IMR-90 (cell line): ENCODE results near the gene SNRK.

Experiments used
- CEBPB ChIP-seq: IDR thresholded peaks from 2 replicates; pipeline ENCODE4 v1.6.1; 2012; ENCODE audit warnings: low read depth, low read length, improper control_type of control experiment
- FOS ChIP-seq: fragments of 150-350 bp; IDR thresholded peaks from 2 replicates; pipeline ENCODE4 v1.6.1; 2016; ENCODE audit warnings: low read depth, low read length
- MAFK ChIP-seq: IDR thresholded peaks from 2 replicates; pipeline ENCODE4 v1.6.1; 2012; ENCODE audit warnings: low read depth, low read length, improper control_type of control experiment
- POLR2A ChIP-seq: IDR thresholded peaks from 2 replicates; pipeline ENCODE4 v1.6.1; 2012; ENCODE audit warnings: mild to moderate bottlenecking, low read depth, low read length
- RAD21 ChIP-seq: IDR thresholded peaks from 2 replicates; pipeline ENCODE4 v1.6.1; 2012; ENCODE audit warnings: low read length, improper control_type of control experiment
- RFX5 ChIP-seq: IDR thresholded peaks from 2 replicates; pipeline ENCODE4 v1.8.0; 2012; ENCODE audit warnings: low read depth, mild to moderate bottlenecking, low read length, moderate library complexity
- USF2 ChIP-seq: fragments of 150-350 bp; IDR thresholded peaks from 2 replicates; pipeline ENCODE4 v1.6.1; 2017; ENCODE audit warnings: mild to moderate bottlenecking, antibody characterized with exemption, low read length, low read depth
- TF ChIP-seq, protein P1 (sequence below): conservative IDR thresholded peaks from 2 replicates; pipeline ENCODE4 v1.5.1; 2012; ENCODE audit warnings: mild to moderate bottlenecking, low read depth, low read length, improper control_type of control experiment

DNA sequence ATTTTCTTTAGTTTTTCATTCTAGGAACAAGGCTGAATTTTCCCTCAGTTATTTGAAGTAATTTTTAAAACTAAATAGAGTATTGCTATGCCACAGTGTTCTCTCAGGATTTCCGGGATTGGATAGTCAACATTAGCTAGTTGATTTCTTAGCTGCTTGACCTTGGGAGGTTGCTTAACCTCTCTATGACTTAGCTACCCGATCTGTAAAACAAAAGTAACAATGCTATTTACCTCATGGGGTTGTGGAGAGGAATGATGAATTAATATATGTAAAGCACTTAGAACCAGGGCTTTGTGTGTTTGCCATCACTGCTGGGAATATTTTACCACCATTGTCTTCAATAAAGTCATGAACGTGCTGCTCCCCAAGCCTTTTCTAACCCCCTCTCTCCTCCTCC is 57.5 kb downstream of the SNRK start:
- TF ChIP-seq, protein P1, sequence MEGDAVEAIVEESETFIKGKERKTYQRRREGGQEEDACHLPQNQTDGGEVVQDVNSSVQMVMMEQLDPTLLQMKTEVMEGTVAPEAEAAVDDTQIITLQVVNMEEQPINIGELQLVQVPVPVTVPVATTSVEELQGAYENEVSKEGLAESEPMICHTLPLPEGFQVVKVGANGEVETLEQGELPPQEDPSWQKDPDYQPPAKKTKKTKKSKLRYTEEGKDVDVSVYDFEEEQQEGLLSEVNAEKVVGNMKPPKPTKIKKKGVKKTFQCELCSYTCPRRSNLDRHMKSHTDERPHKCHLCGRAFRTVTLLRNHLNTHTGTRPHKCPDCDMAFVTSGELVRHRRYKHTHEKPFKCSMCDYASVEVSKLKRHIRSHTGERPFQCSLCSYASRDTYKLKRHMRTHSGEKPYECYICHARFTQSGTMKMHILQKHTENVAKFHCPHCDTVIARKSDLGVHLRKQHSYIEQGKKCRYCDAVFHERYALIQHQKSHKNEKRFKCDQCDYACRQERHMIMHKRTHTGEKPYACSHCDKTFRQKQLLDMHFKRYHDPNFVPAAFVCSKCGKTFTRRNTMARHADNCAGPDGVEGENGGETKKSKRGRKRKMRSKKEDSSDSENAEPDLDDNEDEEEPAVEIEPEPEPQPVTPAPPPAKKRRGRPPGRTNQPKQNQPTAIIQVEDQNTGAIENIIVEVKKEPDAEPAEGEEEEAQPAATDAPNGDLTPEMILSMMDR: no peak
- no peak for TF ChIP-seq POLR2A
- no peak for TF ChIP-seq FOS
- TF ChIP-seq RFX5: no peak
- no peak for TF ChIP-seq RAD21
- no peak for TF ChIP-seq CEBPB
- no peak for TF ChIP-seq USF2
- no peak for TF ChIP-seq MAFK
